Neural cell (in vitro differentiated cells): ENCODE results near the gene CDKL1. TPM values are rescaled to one million over a fixed set of nuclear protein-coding genes. Genes with fewer than 3 reads are reported as not detected.
A peak's percentile ranks its signal among the peaks of the same experiment; 100 is the strongest.

Source experiments
- H2AFZ ChIP-seq: fragments of 200-600, 300-800 bp; sonication (generic), shearing (Covaris generic); 2 replicates; pipeline ENCODE4 v1.6.0; 2014; ENCODE audit warnings: low read depth, mild to moderate bottlenecking, antibody characterized with exemption, low read length, moderate library complexity
- H3F3A ChIP-seq: fragments of 200-600 bp; shearing (Covaris generic); 2 replicates; pipeline ENCODE4 v1.6.1; 2016; ENCODE audit warnings: mild to moderate bottlenecking, moderate library complexity, mixed read lengths, antibody characterized with exemption, low read length; ENCODE audit not compliant: insufficient read depth, poor library complexity, severe bottlenecking
- H3K27ac ChIP-seq: fragments of 200-600, 300-800 bp; sonication (generic), shearing (Covaris generic); 2 replicates; pipeline ENCODE4 v1.5.1; 2014; ENCODE audit warnings: mild to moderate bottlenecking, low read length, moderate library complexity
- H3K27me3 ChIP-seq: fragments of 300-800, 200-600 bp; sonication (generic), shearing (Covaris generic); 2 replicates; pipeline ENCODE4 v1.6.0; 2014; ENCODE audit warnings: mild to moderate bottlenecking, low read depth, low read length, moderate library complexity; ENCODE audit not compliant: insufficient read depth
- H3K36me3 ChIP-seq: fragments of 300-800, 200-600 bp; sonication (generic), shearing (Covaris generic); 2 replicates; pipeline ENCODE4 v1.5.1; 2014; ENCODE audit warnings: mild to moderate bottlenecking, antibody characterized with exemption, low read length, moderate library complexity; ENCODE audit not compliant: insufficient read depth
- H3K4me2 ChIP-seq: fragments of 300-800, 200-600 bp; sonication (generic), shearing (Covaris generic); 2 replicates; pipeline ENCODE4 v1.6.0; 2014; ENCODE audit warnings: mild to moderate bottlenecking, low read length
- H3K4me3 ChIP-seq: fragments of 300-800, 200-600 bp; sonication (generic), shearing (Covaris generic); 2 replicates; pipeline ENCODE4 v1.5.1; 2014; ENCODE audit warnings: mild to moderate bottlenecking, low read length, moderate library complexity
- H3K79me2 ChIP-seq: fragments of 200-600 bp; shearing (Covaris generic); replicated peaks from 2 replicates; pipeline ENCODE4 v1.6.0; 2014; ENCODE audit warnings: mild to moderate bottlenecking, low read length, moderate library complexity; ENCODE audit not compliant: insufficient read depth
- H3K9ac ChIP-seq: fragments of 300-800, 200-600 bp; sonication (generic), shearing (Covaris generic); 2 replicates; pipeline ENCODE4 v1.6.1; 2016; ENCODE audit warnings: mild to moderate bottlenecking, low read length, mixed read lengths
- H3K9me2 ChIP-seq: fragments of 200-600 bp; shearing (Covaris generic); 2 replicates; pipeline ENCODE4 v1.6.1; 2016; ENCODE audit warnings: mild to moderate bottlenecking, low read length, mixed read lengths; ENCODE audit not compliant: insufficient read depth
- H3K9me3 ChIP-seq: fragments of 200-600, 300-800 bp; sonication (generic), shearing (Covaris generic); 2 replicates; pipeline ENCODE4 v1.6.1; 2016; ENCODE audit warnings: mild to moderate bottlenecking, mixed run types, low read length, moderate library complexity, mixed read lengths
- H4K20me1 ChIP-seq: fragments of 200-600 bp; shearing (Covaris generic); 2 replicates; pipeline ENCODE4 v1.6.1; 2016; ENCODE audit warnings: mild to moderate bottlenecking, mixed run types; ENCODE audit not compliant: insufficient read depth
- CTCF ChIP-seq: fragments of 450-650 bp; IDR thresholded peaks from 2 replicates; pipeline ENCODE4 v1.5.1; 2014; ENCODE audit warnings: antibody characterized with exemption, mild to moderate bottlenecking, moderate library complexity; ENCODE audit not compliant: poor library complexity, severe bottlenecking
- EZH2 ChIP-seq: fragments of 200-600, 300-800 bp; shearing (Covaris generic), sonication (generic); IDR thresholded peaks from 2 replicates; pipeline ENCODE4 v1.6.1; 2014; ENCODE audit warnings: antibody characterized with exemption, low read length, borderline replicate concordance, mild to moderate bottlenecking; ENCODE audit not compliant: insufficient read depth, poor library complexity, severe bottlenecking
- MXI1 ChIP-seq: fragments of 450-650 bp; conservative IDR thresholded peaks from 2 replicates; pipeline ENCODE4 v1.6.1; 2014; ENCODE audit warnings: antibody characterized with exemption, mild to moderate bottlenecking; ENCODE audit not compliant: poor library complexity, severe bottlenecking
- POLR2AphosphoS5 ChIP-seq: IDR thresholded peaks from 2 replicates; pipeline ENCODE4 v1.6.1; 2012
- RAD21 ChIP-seq: fragments of 450-650 bp; conservative IDR thresholded peaks from 2 replicates; pipeline ENCODE4 v1.6.1; 2014; ENCODE audit warnings: antibody characterized with exemption, mild to moderate bottlenecking, moderate library complexity
- REST ChIP-seq: IDR thresholded peaks from 2 replicates; pipeline ENCODE4 v1.6.1; 2012; ENCODE audit warnings: borderline replicate concordance
- SMC3 ChIP-seq: fragments of 450-650 bp; conservative IDR thresholded peaks from 2 replicates; pipeline ENCODE4 v1.6.1; 2014; ENCODE audit warnings: antibody characterized with exemption, mild to moderate bottlenecking, moderate library complexity; ENCODE audit not compliant: poor library complexity
- TAF1 ChIP-seq: IDR thresholded peaks from 2 replicates; pipeline ENCODE4 v1.6.1; 2012; ENCODE audit warnings: low read depth
- polyA plus RNA-seq: library from polyadenylated mRNA; depleted of rRNA; stranded (reverse); fragments of >200 nt; gene quantifications from 2 replicates; pipeline ENCODE4 v1.2.3, GENCODE V29; 2014

Gene CDKL1
- polyA plus RNA-seq, 1 donor from 2014 or later: 3.1 TPM

GRCh38 chr14:50398189-50398580, 1.5 kb upstream of the CDKL1 start:
- H3K9me2 ChIP-seq: no peaks in the 10 kb centered on the region
- H3F3A ChIP-seq: no peaks in the 10 kb centered on the region
- no peak for TF ChIP-seq MXI1
- no peak for TF ChIP-seq REST
- no peak for TF ChIP-seq RAD21
- TF ChIP-seq POLR2AphosphoS5: no peak
- TF ChIP-seq TAF1: no peak
- TF ChIP-seq EZH2: no peak
- no peak for TF ChIP-seq SMC3
- TF ChIP-seq CTCF: no peak
- H3K9ac ChIP-seq: no peak overlapping the region
- H4K20me1 ChIP-seq: no peaks in the 10 kb centered on the region
- no peak overlapping the region for H3K4me2 ChIP-seq
- no peak overlapping the region for H2AFZ ChIP-seq
- H3K36me3 ChIP-seq: no peaks in the 10 kb centered on the region
- no peak overlapping the region for H3K27ac ChIP-seq
- H3K27me3 ChIP-seq: peaks cover 13% of the 10 kb centered on the region
- H3K79me2 ChIP-seq: no peaks in the 10 kb centered on the region
- H3K4me3 ChIP-seq: no peak overlapping the region
- H3K9me3 ChIP-seq: no peaks in the 10 kb centered on the region

GRCh38 chr14:50397390-50398188, 908 bp upstream of the CDKL1 start:
- Histone ChIP-seq H4K20me1 (no peaks in the 10 kb centered on the region), H3K79me2 (no peaks in the 10 kb centered on the region), H3K4me3 (peak overlapping the region; percentile 66), H3K9ac (peak overlapping the region; percentile 22), H3K4me2 (no peak overlapping the region), H3K9me2 (no peaks in the 10 kb centered on the region), H3K9me3 (no peaks in the 10 kb centered on the region), H3F3A (no peaks in the 10 kb centered on the region), H2AFZ (no peak overlapping the region), H3K27me3 (peaks cover 13% of the 10 kb centered on the region), H3K36me3 (no peaks in the 10 kb centered on the region), H3K27ac (no peak overlapping the region)
- TF ChIP-seq POLR2AphosphoS5 (no peak), SMC3 (no peak), TAF1 (no peak), MXI1 (no peak)
